ENCODE data around the gene EXT2. TPM values are rescaled to one million over a fixed set of nuclear protein-coding genes. Genes with fewer than 3 reads are reported as not detected.

The EXT2 gene
- total and polyA plus RNA-seq, 7 donors: 11.0 to 23.5 (median 21.4) TPM

GRCh38 chr11:44243086-44243485 lies 147.6 kb downstream of the EXT2 start:
- H3K27me3 ChIP-seq (ENCODE audit: insufficient read depth in 3 of 3, low read length in 2 of 3): no peaks in the 10 kb centered on the region
- intact Hi-C loops (cut with DNase I): loop anchor here (5.0 to 10.0 kb wide), 2 partner anchors 66 to 68 kb away; no protein-coding TSS in a partner anchor
- no peak overlapping the region for H3K27ac ChIP-seq
- no peak for TF ChIP-seq CTCF (IDR thresholded peaks at IDR 0.05)
- no peaks in the 10 kb centered on the region for H3K36me3 ChIP-seq (ENCODE audit: insufficient read depth in 1 of 2, low read depth in 1 of 2)
- ATAC-seq: peak in 1 of 4 donors; percentile 19
- peaks cover 59% of the 10 kb centered on the region for H3K4me1 ChIP-seq
- DNase-seq: no peak
- WGBS, 3 donors: 57 to 70% (median 59%) methylated on average over 5 of the region's 5 CpGs
- no peaks in the 10 kb centered on the region for H3K9me3 ChIP-seq
- H3K4me3 ChIP-seq: no peak overlapping the region

- WGBS, 3 donors: 53 to 66% (median 61%) methylated on average over 6 of the region's 6 CpGs
- Histone ChIP-seq H3K4me3 (no peak overlapping the region), H3K36me3 (ENCODE audit: insufficient read depth in 1 of 2, low read depth in 1 of 2) (no peaks in the 10 kb centered on the region), H3K27ac (no peak overlapping the region), H3K4me1 (peaks cover 65% of the 10 kb centered on the region), H3K9me3 (no peaks in the 10 kb centered on the region), H3K27me3 (ENCODE audit: insufficient read depth in 3 of 3, low read length in 2 of 3) (no peaks in the 10 kb centered on the region)
- intact Hi-C loops (cut with DNase I): loop anchor here (5.0 to 10.0 kb wide), 2 partner anchors 66 to 69 kb away; no protein-coding TSS in a partner anchor
- no peak for DNase-seq
- no peak for ATAC-seq
- no peak for TF ChIP-seq CTCF (IDR thresholded peaks at IDR 0.05)
Measured at GRCh38 chr11:44243595-44244343, 148.3 kb downstream of the EXT2 start.

DNA sequence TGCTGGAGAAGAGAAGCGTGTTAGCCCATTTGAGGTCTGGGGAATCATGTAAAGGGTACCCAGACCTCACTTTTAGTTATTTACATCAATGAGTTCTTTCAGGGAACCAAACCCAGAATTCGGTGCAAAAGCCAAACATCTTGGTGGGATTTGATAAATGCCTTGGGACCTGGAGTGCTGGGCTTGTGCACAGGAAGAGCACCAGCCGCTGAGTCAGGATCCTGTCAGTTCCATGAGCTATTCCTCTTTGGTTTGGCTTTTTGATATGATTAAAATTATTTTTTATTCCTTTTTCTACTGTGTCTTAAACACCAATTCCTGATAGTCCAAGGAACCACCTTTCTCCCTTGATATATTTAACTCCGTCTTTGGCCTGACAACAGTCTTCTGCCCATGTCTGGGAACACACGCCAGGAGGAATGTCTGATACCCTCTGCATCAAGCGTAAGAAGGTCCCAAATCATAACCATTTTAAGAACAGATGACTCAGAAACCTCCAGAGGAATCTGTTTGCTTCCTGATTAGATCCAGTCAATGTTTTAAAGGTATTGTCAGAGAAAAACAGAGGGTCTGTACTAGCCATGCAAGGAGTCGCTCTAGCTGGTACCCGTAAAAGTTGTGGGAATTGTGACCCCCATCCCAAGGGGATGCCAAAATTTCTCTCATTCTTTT lies 149.3 kb downstream of the EXT2 start:
- intact Hi-C loops (cut with DNase I): loop anchor here (5.0 to 10.0 kb wide), 2 partner anchors 67 to 70 kb away; no protein-coding TSS in a partner anchor
- WGBS, 3 donors: 90 to 92% (median 92%) methylated on average over 8 of the region's 8 CpGs
- TF ChIP-seq CTCF (IDR thresholded peaks at IDR 0.05): no peak
- peaks cover 65% of the 10 kb centered on the region for H3K4me1 ChIP-seq
- no peaks in the 10 kb centered on the region for H3K9me3 ChIP-seq
- DNase-seq (no peak), ATAC-seq (no peak)
- no peaks in the 10 kb centered on the region for H3K36me3 ChIP-seq (ENCODE audit: insufficient read depth in 1 of 2, low read depth in 1 of 2)
- no peak overlapping the region for H3K27ac ChIP-seq
- no peak overlapping the region for H3K4me3 ChIP-seq
- H3K27me3 ChIP-seq (ENCODE audit: insufficient read depth in 3 of 3, low read length in 2 of 3): no peaks in the 10 kb centered on the region

DNA sequence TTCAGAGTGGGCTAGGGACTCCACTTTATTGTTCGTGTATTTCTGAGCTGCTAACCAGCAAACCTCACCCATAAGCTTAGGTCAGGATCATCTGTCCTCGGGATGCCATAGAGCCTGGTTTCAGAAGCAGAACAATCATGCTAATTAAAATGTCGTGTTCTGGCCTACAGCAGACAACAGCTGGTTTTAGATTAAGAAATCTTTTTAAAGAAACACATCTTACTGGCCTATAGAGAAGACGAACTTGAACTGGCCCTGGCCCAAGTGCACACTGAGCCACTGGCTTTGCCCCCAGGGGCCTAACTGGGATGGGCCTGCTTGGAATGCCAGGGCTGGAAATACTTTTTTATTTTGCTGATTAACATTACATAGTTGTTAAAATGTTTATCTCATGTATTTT lies 151.2 kb downstream of the EXT2 start:
- H3K4me3 ChIP-seq: no peak overlapping the region
- H3K27me3 ChIP-seq (ENCODE audit: insufficient read depth in 3 of 3, low read length in 2 of 3): no peaks in the 10 kb centered on the region
- peaks cover 52% of the 10 kb centered on the region for H3K4me1 ChIP-seq
- ATAC-seq (no peak), DNase-seq (peak in 1 of 2 donors; percentile 54)
- intact Hi-C loops (cut with DNase I): loop anchor here in 1 of 2 donors (10.0 kb wide), 1 partner anchor 72 kb away; no protein-coding TSS in a partner anchor
- no peak overlapping the region for H3K27ac ChIP-seq
- no peaks in the 10 kb centered on the region for H3K9me3 ChIP-seq
- no peak for TF ChIP-seq CTCF (IDR thresholded peaks at IDR 0.05)
- WGBS, 3 donors: 35 to 65% (median 38%) methylated on average over 4 of the region's 4 CpGs
- no peaks in the 10 kb centered on the region for H3K36me3 ChIP-seq (ENCODE audit: insufficient read depth in 1 of 2, low read depth in 1 of 2)

Data from psoas muscle (tissue), 8 donors.